OCI-LY1 (cell line): ENCODE measurements around the gene CNTNAP5.

ENCODE experiments used
- H2AFZ ChIP-seq: fragments of 200-600 bp; sonication (generic), shearing (Covaris generic); 2 replicates; pipeline ENCODE4 v1.6.0; 2014; ENCODE audit warnings: antibody characterized with exemption, mild to moderate bottlenecking, low read length
- H3F3A ChIP-seq: fragments of 200-600 bp; sonication (generic), shearing (Covaris generic); 2 replicates; pipeline ENCODE4 v1.6.0; 2014; ENCODE audit warnings: mild to moderate bottlenecking, antibody characterized with exemption, low read length, moderate library complexity; ENCODE audit not compliant: insufficient read depth
- H3K27ac ChIP-seq: fragments of 200-600 bp; sonication (generic); 2 replicates; pipeline ENCODE4 v1.5.1; 2014; ENCODE audit warnings: low read length, mixed run types, mild to moderate bottlenecking, low read depth; ENCODE audit not compliant: poor library complexity, severe bottlenecking
- H3K27me3 ChIP-seq: fragments of 200-600 bp; sonication (generic); 2 replicates; pipeline ENCODE4 v1.6.0; 2014; ENCODE audit warnings: antibody characterized with exemption, mild to moderate bottlenecking, low read length, moderate library complexity; ENCODE audit not compliant: insufficient read depth
- H3K36me3 ChIP-seq: fragments of 200-600 bp; sonication (generic); 2 replicates; pipeline ENCODE4 v1.6.1; 2014; ENCODE audit warnings: mild to moderate bottlenecking, antibody characterized with exemption, low read length, moderate library complexity, mixed read lengths; ENCODE audit not compliant: insufficient read depth
- H3K4me1 ChIP-seq: fragments of 200-600 bp; sonication (generic); 2 replicates; pipeline ENCODE4 v1.5.1; 2014; ENCODE audit warnings: mild to moderate bottlenecking, low read length, moderate library complexity; ENCODE audit not compliant: insufficient read depth, severe bottlenecking
- H3K4me2 ChIP-seq: fragments of 200-600 bp; sonication (generic), shearing (Covaris generic); 2 replicates; pipeline ENCODE4 v1.6.1; 2014; ENCODE audit warnings: low read length
- H3K4me3 ChIP-seq: fragments of 200-600 bp; sonication (generic); 2 replicates; pipeline ENCODE4 v1.5.1; 2014; ENCODE audit warnings: low read length, low read depth, mild to moderate bottlenecking, mixed read lengths; ENCODE audit not compliant: poor library complexity, severe bottlenecking
- H3K79me2 ChIP-seq: fragments of 200-600 bp; shearing (Covaris generic); 2 replicates; pipeline ENCODE4 v1.6.1; 2016; ENCODE audit warnings: mixed run types, low read length, mixed read lengths; ENCODE audit not compliant: insufficient read depth
- H3K9ac ChIP-seq: fragments of 200-600 bp; sonication (generic), shearing (Covaris generic); 2 replicates; pipeline ENCODE4 v1.6.1; 2014; ENCODE audit warnings: mild to moderate bottlenecking, low read length, mixed read lengths
- H3K9me2 ChIP-seq: fragments of 200-600 bp; sonication (generic), shearing (Covaris generic); 2 replicates; pipeline ENCODE4 v1.6.1; 2014; ENCODE audit warnings: low read depth, mild to moderate bottlenecking, low read length, mixed read lengths
- H3K9me3 ChIP-seq: fragments of 200-600 bp; shearing (Covaris generic); 2 replicates; pipeline ENCODE4 v1.6.1; 2014; ENCODE audit warnings: low read length, mixed read lengths
- H4K20me1 ChIP-seq: fragments of 200-600 bp; sonication (generic), shearing (Covaris generic); 2 replicates; pipeline ENCODE4 v1.6.0; 2016; ENCODE audit warnings: mild to moderate bottlenecking, low read length; ENCODE audit not compliant: insufficient read depth
- EZH2 ChIP-seq: fragments of 200-600 bp; sonication (generic), shearing (Covaris generic); IDR thresholded peaks from 2 replicates; pipeline ENCODE4 v1.8.0; 2017; ENCODE audit warnings: borderline replicate concordance, mixed run types, mild to moderate bottlenecking, antibody characterized with exemption, low read length, moderate library complexity, mixed read lengths
- TF ChIP-seq, protein P1 (sequence below): fragments of 200-600 bp; sonication (generic), shearing (Covaris generic); IDR thresholded peaks from 2 replicates; pipeline ENCODE4 v1.5.1; 2017; ENCODE audit warnings: mild to moderate bottlenecking, antibody characterized with exemption, low read length, moderate library complexity, mixed read lengths

Gene CNTNAP5

DNA sequence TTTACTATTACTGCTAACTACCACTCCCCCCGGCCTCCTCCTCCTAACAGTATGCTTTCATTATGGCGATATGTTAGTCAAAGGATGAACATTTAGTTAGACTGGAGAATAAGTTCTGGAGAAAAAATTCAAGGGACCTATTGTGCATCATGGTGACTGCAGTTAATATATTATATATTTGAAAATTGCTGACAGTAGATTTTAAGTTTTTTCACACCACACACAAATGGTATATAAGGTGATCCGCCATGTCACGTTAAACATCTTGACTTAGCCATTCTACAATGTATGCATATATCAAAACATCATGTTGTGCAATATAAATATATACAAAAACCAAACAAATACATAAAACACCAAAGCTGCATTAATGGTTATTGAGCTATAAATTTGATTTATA lies 873.7 kb downstream of the CNTNAP5 start:
- no peak overlapping the region for H2AFZ ChIP-seq
- no peaks in the 10 kb centered on the region for H3K36me3 ChIP-seq
- no peaks in the 10 kb centered on the region for H3K4me1 ChIP-seq
- H3K9me2 ChIP-seq = no peaks in the 10 kb centered on the region
- no peaks in the 10 kb centered on the region for H3K79me2 ChIP-seq
- TF ChIP-seq, protein P1, sequence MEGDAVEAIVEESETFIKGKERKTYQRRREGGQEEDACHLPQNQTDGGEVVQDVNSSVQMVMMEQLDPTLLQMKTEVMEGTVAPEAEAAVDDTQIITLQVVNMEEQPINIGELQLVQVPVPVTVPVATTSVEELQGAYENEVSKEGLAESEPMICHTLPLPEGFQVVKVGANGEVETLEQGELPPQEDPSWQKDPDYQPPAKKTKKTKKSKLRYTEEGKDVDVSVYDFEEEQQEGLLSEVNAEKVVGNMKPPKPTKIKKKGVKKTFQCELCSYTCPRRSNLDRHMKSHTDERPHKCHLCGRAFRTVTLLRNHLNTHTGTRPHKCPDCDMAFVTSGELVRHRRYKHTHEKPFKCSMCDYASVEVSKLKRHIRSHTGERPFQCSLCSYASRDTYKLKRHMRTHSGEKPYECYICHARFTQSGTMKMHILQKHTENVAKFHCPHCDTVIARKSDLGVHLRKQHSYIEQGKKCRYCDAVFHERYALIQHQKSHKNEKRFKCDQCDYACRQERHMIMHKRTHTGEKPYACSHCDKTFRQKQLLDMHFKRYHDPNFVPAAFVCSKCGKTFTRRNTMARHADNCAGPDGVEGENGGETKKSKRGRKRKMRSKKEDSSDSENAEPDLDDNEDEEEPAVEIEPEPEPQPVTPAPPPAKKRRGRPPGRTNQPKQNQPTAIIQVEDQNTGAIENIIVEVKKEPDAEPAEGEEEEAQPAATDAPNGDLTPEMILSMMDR = no peak
- no peak for TF ChIP-seq EZH2
- H3K9ac ChIP-seq = no peak overlapping the region
- no peaks in the 10 kb centered on the region for H4K20me1 ChIP-seq
- H3K27ac ChIP-seq = no peak overlapping the region
- H3K4me2 ChIP-seq = no peak overlapping the region
- H3K4me3 ChIP-seq = no peak overlapping the region
- no peaks in the 10 kb centered on the region for H3F3A ChIP-seq
- no peaks in the 10 kb centered on the region for H3K27me3 ChIP-seq
- no peaks in the 10 kb centered on the region for H3K9me3 ChIP-seq

DNA sequence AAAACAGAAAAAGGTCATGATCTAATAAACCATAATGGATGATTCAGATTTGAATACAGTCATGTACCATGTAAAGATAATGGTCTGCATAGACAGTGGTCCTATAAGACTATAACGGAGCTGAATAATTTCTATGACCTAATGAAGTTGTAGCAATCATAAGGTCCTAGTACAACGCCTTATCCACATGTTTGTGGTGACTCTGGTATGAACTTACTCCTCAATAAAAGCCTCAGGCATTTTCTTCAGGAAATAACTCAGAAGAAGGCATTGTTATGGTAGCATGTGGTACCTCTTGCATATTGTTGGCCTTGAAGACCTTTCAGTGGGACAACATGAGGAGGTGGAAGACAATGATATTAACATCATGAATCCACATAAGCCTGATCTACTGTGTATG lies 883.3 kb downstream of the CNTNAP5 start:
- Histone ChIP-seq H3K27ac (no peak overlapping the region), H2AFZ (no peak overlapping the region), H3K27me3 (no peaks in the 10 kb centered on the region), H4K20me1 (no peaks in the 10 kb centered on the region), H3K36me3 (no peaks in the 10 kb centered on the region), H3K4me2 (no peak overlapping the region), H3K4me3 (no peak overlapping the region), H3K79me2 (no peaks in the 10 kb centered on the region), H3K9ac (no peak overlapping the region), H3K9me2 (no peaks in the 10 kb centered on the region), H3K9me3 (no peaks in the 10 kb centered on the region), H3F3A (no peaks in the 10 kb centered on the region), H3K4me1 (no peaks in the 10 kb centered on the region)
- TF ChIP-seq, protein P1 = no peak
- TF ChIP-seq EZH2 = no peak

DNA sequence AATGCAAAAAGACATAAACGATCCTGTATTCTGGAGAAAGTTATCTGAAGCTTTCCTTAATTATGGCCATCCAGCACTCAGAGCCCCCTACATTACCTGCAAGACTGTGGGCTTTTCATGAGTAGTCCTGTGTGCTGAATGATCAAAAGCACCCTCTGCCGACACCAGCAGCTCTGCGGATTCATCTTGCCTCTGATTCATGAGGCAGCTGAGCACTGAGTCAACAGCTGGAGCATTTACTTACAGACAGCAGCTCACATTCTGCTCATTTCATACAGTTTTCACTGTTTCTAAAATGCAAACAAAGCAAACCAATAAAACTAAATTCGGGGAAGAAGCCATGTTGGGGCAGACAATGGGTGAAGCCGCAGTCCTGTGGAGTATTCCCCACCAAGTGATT lies 886.5 kb downstream of the CNTNAP5 start:
- Histone ChIP-seq H3K9me2 (no peaks in the 10 kb centered on the region), H3K4me1 (no peaks in the 10 kb centered on the region), H3K4me2 (no peak overlapping the region), H4K20me1 (no peaks in the 10 kb centered on the region), H3K27ac (no peak overlapping the region), H3K79me2 (no peaks in the 10 kb centered on the region), H3K27me3 (no peaks in the 10 kb centered on the region), H3K9me3 (no peaks in the 10 kb centered on the region), H3F3A (no peaks in the 10 kb centered on the region), H3K36me3 (no peaks in the 10 kb centered on the region), H3K4me3 (no peak overlapping the region), H2AFZ (no peak overlapping the region), H3K9ac (no peak overlapping the region)
- TF ChIP-seq, protein P1 = no peak
- TF ChIP-seq EZH2 = no peak
